ENCODE data around the gene AP4S1.
A peak's percentile ranks its signal among the peaks of the same experiment; 100 is the strongest.

AP4S1 gene

DNA sequence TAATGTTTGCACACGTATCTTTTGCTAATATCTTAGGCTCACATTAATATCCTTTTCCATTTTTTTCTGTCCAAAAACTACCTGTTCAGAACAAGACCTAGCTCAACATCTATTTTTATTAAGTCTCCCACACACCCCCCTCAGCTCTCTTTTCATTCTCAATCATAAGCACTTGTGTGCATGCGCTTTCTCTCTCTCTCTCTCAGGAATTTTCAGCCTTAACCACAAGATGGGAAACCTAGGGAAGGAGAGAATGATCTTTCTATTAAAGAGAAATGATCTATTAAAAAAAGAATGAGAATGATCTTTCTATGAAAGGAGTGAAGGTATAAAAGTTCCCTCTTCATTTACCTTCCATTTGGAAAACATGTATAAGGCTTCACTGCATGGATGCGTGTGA is 39.7 kb upstream of the AP4S1 start:
- no peak for DNase-seq (ENCODE audit: low read depth)
- H3K4me3 ChIP-seq (replicated peaks; ENCODE audit: low read depth, low read length), result no peak overlapping the region
- TF ChIP-seq, protein P1, sequence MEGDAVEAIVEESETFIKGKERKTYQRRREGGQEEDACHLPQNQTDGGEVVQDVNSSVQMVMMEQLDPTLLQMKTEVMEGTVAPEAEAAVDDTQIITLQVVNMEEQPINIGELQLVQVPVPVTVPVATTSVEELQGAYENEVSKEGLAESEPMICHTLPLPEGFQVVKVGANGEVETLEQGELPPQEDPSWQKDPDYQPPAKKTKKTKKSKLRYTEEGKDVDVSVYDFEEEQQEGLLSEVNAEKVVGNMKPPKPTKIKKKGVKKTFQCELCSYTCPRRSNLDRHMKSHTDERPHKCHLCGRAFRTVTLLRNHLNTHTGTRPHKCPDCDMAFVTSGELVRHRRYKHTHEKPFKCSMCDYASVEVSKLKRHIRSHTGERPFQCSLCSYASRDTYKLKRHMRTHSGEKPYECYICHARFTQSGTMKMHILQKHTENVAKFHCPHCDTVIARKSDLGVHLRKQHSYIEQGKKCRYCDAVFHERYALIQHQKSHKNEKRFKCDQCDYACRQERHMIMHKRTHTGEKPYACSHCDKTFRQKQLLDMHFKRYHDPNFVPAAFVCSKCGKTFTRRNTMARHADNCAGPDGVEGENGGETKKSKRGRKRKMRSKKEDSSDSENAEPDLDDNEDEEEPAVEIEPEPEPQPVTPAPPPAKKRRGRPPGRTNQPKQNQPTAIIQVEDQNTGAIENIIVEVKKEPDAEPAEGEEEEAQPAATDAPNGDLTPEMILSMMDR (IDR thresholded peaks at IDR 0.05; ENCODE audit: low read length, missing control alignments), result no peak

DNA sequence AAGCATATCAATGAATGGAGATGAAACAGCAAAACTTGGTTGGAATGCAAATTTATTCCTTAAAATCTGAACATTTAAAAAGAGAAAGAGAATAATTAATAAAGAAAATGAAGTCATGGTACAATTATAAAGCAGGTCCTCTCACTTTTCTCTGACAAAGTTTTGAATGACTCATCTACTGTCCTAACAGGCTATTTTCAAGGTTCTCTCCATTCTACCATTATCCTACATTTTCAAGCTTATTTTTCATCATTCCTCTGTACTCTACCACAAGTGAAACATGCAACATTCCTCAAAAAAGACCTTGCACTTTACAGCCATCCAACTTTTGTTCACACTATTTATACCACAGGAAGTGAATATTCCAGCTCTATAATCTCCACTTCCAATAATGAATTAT is 36.9 kb upstream of the AP4S1 start:
- TF ChIP-seq, protein P1 (IDR thresholded peaks at IDR 0.05; ENCODE audit: low read length, missing control alignments), result no peak
- H3K4me3 ChIP-seq (replicated peaks; ENCODE audit: low read depth, low read length), result no peak overlapping the region
- DNase-seq (ENCODE audit: low read depth), result peak; percentile 25

DNA sequence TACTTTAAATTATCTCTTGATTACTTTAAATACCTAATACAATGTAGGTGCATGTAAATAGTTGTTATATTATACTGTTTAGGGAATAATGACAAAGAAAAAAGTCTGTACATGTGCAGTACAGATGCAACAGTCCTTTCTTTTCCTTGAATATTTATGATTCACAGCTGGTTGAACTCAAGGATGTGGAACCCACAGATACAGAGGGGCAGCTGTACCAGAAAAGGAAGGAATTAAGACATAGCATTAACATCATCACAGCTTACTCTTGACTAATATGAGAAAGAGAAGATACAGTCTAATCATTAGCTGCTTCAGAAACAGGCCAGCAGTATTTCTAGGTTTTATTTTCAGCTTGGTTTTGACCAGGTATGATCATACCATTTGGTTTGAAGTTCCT is 34.7 kb upstream of the AP4S1 start:
- H3K4me3 ChIP-seq (replicated peaks; ENCODE audit: low read depth, low read length), result no peak overlapping the region
- TF ChIP-seq, protein P1 (IDR thresholded peaks at IDR 0.05; ENCODE audit: low read length, missing control alignments), result no peak
- DNase-seq (ENCODE audit: low read depth), result peak; percentile 45

DNA sequence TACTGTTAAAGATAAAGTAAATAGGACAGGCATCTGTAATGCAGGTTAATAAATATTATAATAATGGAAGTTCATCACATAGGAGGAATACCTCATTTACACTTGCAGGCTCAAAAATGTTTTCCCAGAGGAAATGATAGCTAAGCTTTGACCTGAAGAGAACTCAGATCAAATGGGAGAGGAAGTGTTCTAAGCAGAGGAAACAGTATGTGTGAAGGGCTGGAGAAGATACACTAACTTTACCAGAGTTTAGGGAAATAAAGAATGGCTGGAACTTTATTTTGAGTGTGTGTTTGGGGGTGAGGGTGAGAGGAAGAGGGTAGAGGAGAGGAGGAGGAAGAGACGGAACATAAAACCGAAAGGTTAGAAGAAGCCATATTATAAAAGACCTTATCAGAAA is 34.0 kb upstream of the AP4S1 start:
- TF ChIP-seq, protein P1 (IDR thresholded peaks at IDR 0.05; ENCODE audit: low read length, missing control alignments), result no peak
- H3K4me3 ChIP-seq (replicated peaks; ENCODE audit: low read depth, low read length), result no peak overlapping the region
- no peak for DNase-seq (ENCODE audit: low read depth)

DNA sequence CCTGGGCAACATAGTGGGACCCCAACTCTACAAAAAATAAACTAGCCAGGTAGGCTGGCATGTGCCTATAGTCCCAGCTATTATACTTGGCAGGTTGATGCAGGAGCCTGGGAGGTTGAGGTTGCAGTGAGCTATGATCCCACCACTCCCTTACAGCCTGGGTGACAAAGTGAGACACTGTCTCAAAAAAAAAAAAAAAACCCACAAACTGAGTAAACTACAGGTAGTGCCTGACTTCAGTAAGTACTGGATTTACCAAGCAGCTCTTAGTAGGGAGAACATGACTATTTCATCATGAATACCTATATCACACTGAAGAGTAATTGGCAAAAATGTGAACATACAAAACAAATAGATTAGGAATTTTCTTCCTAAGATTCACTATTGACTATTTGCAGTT is 32.4 kb upstream of the AP4S1 start:
- DNase-seq (ENCODE audit: low read depth), result no peak
- TF ChIP-seq, protein P1 (IDR thresholded peaks at IDR 0.05; ENCODE audit: low read length, missing control alignments), result no peak
- H3K4me3 ChIP-seq (replicated peaks; ENCODE audit: low read depth, low read length), result no peak overlapping the region

DNA sequence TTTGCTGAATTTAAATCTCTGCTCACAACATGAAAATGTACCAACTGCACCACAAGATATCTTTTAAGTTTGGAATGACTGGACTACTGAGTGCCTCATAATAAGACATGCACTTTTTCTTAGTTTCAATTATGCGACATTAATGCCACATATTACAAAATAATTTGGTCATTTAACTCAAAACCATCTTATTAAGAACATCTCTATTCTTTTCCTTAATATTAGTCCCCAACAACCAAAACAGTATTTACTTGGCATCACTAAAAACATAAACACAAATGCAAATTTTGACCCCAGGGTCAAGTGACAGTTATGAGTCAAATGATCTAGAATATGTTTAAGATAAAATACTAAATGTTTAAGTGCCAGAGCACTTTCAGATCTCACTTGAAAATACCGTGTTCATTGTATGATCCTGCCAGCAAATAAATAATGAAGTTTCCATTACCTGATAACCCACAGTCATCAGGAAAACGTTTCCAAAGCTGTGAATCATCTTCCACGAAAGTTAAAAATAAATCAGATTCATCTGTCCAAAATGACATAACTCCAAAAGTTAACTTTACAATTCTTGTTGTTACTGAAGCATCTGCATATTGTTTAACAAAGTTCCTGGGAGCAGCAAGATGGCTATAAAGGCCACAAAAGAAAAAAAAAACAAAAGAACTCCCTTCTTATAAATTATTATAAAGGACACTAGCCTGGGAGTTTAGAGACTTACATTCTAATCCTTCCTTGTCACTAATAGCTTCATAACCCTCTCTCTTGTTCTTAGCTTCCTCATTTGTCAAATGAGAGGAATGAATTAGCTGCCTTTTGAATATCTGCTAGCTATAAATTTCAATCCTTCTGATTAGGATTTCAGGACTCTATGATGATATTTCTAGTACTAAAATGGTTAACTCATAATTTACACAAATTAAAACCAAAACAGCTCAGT is 30.5 kb upstream of the AP4S1 start:
- no peak overlapping the region for H3K4me3 ChIP-seq (replicated peaks; ENCODE audit: low read depth, low read length)
- TF ChIP-seq, protein P1 (IDR thresholded peaks at IDR 0.05; ENCODE audit: low read length, missing control alignments), result no peak
- DNase-seq (ENCODE audit: low read depth), result peak; percentile 36

DNA sequence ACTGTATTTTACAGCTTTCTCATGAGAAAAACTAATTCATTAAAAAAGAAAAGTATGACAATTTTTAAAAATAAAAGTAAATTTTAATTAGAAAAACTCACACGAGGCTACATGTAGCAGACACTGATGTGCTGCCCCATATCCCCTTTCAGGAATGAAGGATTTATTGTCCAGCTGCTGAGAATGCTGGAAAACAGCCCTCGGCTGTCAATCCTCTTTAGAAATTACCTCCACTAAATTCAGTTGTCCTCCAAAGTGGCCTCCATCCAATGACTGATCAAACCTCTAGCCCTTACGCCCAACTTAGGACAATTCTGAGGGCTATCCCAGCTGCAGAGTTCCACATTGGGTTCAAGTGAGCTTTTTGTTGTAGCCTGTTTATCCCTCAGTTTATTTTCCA is 29.8 kb upstream of the AP4S1 start:
- TF ChIP-seq, protein P1 (IDR thresholded peaks at IDR 0.05; ENCODE audit: low read length, missing control alignments), result no peak
- no peak for DNase-seq (ENCODE audit: low read depth)
- no peak overlapping the region for H3K4me3 ChIP-seq (replicated peaks; ENCODE audit: low read depth, low read length)
